GM18867 (cell line): Measurements from ENCODE around the gene TP53TG5.

Experiments used
- ATAC-seq: cut with Tn5 transposase; IDR thresholded peaks from one replicate; pipeline ENCODE4 v1.9.1; 2021; ENCODE audit warnings: mild to moderate bottlenecking, moderate library complexity; ENCODE audit not compliant: unreplicated experiment

Gene TP53TG5

DNA sequence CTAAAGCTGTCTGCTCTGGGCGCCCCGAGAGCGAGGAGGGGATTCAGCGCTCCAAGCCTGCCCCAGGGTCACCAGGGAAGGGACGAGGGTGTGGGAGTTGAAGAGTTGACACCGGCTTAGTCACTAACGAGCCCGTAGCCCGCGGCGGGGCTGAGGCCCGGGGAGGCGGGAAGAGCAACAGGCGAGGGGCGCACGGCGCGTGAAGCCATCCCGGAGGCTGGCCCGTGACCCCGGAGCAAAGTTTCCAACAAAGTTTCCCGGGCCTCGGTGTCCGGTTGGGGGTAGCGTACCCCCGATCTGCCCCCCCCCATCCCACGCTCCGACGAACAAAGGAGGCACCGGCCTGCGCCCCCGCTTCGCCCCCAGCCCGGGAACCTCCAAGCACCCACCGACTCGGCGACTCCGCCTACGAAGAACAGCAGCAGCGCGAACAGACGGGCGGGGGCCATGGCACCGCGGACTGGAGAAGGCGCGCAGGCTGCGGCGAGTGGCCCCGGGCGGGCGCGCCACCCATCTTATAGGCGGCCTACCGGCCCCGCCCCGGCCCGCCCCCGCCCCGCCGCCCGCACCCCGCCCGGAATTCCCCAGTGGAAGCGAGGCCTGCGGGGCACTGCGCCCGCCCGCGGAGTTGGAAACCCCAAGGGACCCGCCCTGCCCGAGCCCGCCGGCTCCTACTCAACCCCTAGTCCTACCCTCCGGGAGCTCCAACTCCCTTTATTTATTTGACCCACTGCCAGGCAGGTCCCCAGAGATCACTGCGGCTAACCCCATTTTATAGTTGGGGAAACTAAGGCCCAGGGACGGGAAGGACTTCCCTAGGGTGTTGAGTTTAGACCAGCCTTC, 30.0 kb downstream of the TP53TG5 start, which contains the start of gene SDC4:
TSS of gene SDC4 (minus strand) at position 489 of the 843 bp plus-strand sequence. CDS start at position 449, 40 bp downstream.
- peak; percentile 42 for ATAC-seq

DNA sequence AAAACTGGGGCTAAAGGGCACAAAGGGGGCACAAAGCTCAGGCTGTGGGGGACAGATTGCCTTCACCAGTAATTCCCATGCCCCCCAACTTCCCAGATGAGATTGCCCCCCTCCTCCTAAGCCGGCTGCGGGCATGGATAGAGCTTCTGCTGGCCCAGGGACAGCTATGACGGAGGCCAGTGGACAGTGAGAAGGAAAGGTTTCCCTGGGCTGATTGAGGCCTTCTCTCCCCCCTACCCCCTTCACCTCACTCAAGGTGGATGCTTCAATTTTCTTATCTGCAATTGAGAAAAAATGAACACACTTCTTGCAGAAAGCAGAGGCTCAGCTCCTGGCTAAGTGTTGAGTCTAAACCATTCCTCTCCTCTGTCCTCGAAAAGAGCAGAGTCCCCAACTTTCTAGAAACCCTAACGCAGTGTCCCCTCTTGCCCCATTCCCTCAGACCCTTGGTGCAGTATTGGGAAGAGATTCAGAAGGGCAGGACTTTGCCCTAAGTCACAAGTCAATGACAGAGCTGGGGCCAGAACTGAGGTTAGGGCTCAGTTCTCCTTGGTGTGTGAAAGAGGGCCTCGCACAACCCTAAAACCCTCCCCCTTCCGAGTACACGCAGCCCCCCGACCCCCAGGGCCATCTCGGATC, 30.7 kb downstream of the TP53TG5 start:
- ATAC-seq: no peak

DNA sequence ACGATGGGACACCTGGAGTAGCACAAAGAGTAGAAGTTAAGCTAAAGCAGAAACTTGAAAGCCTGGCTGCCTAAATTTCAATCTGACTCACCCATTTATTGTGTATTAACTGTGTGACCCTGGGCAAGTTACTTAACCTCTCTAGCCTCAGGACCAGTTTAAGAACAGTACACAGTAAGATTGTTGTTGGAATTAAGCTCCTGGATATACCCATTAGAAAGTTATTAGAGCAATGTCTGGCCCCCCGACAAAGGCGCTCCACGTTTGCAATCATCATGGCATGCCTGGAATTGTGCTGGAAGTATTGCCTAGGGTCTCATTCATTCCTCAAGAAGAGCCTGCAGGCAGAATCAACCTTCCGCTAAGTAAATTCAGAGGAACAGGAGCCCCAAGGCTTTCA, 31.3 kb downstream of the TP53TG5 start:
- no peak for ATAC-seq

DNA sequence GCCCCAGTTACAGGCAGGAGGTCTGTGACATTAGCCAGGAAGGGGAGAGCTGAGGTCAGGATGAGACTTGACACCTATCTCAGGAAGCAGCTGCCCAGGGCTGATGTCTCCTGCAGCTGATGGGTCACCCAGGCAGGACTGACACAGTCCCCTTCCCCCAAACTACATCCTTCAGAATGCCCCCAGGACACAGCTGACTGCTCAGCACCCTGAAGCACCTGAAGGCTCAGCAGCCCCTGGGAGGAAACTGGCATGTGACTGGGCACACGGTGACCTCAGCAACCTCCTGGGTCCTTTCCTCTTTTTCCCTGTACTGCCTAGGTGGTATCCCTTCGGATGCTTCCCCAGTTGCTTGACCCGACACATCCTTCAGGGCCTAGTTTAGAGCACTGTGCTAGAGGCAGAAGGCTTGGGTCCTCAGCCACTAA, 31.8 kb downstream of the TP53TG5 start:
- no peak for ATAC-seq

DNA sequence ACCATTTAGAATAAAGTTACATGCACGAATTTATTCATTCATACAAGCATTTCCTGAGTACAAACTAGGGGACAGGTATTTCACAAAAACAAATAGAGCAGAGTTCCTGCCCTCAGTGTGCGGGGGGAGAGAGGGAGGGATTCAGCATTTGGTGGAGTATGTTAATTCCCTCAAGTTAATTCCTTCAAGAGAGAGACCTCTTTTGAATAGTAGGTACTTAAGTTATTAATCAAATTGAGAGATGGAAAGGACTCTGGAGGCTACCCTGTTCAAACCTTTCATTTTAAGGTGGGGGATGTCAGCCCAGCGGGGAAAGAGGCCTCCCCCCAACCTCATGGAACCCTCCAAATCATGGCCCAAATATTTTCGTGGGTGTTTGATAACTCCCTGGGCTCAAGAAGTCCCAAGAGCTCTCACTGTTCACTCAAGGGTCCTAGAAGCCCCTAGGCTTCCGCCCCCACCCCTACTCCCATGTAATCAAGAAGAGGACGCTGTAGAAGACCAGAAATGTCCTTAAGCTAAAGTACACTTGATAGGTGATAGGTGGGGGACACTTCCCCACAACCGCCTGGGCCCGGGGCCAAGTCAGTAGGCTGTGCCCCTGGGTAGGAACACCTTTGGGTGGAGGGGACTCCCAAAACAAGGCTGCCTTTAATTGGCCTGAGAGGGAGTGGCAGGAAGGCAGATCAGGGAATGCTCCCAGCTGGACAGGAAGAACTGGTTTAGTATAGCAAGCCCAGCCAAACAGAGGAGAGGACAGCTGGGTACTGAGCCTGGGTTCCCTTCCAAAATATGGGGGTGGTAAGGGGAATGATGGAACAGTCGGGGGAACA, 32.8 kb downstream of the TP53TG5 start:
- no peak for ATAC-seq

DNA sequence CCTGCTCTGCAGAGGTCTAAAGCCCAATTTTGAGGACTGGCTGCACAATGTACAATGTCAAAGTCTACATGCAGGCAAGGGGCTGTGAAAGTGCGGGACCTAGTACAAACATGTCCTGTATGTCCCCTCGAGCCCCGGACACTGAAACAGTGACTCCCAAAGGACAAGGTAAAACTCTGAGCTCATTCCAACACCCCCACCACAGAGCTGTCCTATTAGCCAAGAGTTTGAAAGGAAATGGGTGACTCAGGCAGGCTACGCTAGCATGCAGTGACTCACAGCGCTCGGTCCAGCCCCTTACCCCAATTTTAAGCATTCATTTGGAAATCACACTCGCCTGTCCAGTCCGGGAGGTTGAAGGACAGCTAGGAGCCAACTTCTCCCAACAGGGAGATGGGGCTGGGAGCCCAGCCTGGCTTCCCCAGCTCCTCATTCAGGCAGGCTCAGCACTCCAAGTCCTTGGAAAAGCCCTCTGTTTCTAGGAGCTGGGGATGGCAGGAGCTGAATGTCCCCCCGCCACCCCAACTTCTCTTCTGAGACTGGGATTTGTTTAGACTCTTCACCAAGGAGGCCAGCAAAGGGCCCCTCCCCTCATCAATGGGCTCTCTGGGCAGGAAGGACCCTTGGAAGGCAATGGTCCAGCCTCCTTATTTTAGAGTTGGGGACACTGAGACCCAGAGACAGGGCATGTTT, 33.8 kb downstream of the TP53TG5 start:
- ATAC-seq: no peak

DNA sequence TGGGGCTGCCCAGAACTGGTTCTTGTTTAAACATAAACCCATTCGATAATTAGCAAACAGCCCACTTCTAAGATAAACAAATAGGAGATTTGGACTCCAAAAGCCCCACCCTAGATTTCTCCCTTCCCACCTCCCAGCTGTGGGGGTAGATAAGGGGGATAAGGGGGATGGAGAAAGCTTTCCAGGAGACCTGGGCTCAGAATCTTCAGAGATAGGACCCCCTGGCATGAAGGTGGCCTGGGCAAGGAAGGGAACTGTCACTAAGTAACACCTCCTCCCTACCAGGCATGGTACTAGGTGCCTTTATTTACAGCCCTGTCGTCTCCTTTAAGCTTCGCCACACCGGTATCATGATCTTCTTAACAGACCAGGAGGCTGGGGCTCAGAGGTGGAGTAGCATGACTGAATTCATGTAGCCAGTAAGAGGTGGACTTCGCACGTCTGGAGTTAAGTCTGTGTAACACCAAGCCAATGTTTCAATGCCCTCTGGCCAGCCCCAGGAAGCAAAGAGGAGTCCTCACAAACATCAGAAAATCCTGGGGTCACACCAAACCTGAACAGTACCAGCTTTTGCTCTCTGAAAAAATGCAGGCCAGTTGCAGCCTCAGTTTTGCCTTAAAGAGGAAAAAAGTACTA, 34.5 kb downstream of the TP53TG5 start:
- ATAC-seq: no peak

DNA sequence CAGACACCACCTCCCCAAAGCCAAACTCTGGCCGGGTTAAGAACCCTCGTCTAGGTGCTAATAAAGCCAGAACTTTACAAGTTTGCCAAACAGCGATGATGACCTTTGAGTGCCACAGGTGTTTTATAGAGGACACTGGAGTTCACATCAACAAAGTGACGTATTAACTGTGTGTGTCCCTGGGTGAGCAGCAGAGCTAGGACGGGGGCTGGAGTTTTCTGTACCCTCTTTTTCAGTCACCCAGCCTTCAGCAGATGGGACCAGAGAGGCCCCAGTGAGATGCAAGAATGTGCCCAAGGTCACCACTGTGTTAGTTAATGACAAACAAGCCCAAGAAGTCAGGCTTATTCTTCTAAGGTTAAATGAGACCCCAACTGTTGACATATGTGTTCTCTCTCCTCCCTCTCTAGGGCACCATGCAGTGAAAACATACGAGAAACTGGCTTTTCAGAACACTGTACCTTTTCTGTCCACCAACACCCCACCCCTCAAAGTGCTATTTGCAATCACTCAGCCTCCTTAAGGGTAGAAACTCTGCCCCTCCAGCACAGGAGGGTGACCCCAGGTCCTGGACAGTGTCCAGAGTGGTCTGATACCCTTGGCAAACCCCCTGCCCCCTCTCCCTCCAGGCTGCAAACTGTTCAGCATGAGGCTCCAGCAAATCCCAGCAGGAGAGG, 35.1 kb downstream of the TP53TG5 start:
- ATAC-seq: no peak

DNA sequence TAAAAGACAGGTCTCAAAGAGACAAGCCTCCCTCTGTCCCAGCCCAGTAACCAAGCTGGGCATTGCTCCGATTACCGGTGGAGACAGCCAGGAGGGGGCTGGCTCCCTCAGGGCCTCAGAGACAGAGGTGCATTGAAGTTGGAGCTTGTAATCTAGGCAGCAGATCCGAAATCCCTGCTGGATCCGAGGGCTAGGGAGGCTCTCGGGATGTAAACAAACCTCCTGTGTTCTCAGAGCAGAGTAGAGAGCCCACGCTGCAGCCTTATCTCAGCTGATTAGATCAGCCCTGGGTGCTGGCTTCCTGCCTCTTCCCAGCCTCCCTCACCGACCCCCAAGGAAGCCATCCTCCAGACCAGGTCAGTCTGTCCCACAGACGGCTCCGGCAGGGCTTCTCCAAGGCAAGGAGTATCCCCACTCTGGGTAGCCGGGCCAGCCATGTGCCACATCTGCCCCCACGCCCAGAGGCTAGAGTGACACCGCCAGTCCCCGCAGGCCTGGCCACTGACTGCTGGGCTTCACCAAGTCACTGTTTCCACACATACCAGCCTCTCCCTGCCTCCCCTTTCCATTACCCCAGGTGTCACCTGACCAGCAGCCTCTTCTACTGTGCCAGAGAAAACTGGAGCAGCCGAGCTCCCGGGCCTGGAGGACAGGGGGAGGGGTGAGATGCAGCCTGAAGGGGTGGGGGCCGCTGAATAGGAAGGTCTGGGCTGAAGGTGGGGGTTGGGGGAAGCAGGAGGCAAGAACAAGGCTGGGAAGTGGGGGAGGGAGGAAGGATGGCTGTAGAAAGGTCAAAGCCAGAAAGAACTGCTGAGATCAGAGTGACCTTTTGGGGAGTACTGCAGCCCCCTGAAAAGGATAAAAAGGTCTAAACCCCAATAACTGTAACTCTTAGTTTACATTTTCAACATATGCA, 35.9 kb downstream of the TP53TG5 start:
- no peak for ATAC-seq

DNA sequence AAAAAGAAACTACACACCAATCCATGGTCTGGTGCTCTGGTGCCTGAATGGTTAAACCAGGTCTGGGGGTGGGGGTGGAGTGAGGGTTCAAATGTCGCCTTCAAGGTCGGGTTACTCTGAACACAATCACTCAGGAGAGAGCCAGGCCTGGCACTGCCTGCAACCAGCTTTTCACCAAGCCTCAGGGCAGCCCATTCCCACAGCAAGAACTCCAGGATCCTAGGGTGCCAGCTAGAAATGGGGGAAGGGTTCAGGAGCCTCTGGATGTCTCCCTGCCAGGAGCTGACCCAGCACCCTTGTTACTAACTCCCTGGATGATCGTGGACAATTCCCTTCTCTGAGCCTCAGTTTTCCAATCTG, 36.6 kb downstream of the TP53TG5 start:
- ATAC-seq: no peak

DNA sequence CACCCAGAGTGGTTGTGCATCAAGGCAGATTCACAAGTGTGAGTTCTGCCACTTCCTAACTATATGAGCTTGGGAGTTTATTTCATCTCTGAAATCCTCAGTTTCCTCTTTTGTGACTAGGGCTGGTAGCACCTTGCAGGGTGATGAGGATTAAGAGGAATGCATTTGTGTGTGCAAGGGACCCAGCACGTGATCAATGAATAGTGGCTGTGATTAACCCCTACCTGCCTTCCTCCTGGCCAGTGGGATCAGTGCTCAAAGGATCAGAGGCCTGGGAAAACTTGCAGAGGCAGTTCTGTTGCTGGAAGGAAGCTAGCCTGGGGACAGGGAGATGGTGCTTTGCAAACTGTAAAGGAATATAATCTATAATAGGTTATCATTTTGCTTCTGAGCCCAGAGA, 37.2 kb downstream of the TP53TG5 start:
- no peak for ATAC-seq

DNA sequence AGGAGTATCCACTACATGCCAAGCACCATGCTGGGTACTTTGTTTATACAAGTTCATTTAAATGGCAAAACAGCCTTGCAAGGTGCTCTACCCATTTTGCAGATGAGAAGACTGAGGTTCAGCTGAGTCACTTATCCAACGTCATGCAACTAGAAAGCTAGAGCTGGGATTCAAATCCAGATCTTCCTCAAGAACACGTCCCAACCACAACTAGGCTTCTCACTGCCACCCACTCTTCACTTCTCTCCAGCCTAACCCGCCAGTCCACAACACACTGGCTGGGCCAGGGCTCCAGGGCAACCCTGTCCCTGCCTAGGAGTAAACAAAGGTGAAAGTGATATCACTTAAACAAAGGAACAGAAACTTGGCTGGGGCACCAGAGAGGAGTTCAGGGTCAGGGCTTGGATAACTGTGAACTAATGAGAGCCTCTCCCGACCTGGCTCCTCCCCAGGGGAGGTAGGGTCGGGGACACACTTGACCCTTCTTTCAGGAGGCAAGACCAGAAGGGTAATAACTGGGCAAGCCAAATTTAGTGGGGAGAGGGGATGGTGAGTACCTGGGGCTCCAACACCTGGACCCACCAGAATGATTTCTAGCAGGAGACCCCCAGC, 37.8 kb downstream of the TP53TG5 start:
- ATAC-seq: no peak

DNA sequence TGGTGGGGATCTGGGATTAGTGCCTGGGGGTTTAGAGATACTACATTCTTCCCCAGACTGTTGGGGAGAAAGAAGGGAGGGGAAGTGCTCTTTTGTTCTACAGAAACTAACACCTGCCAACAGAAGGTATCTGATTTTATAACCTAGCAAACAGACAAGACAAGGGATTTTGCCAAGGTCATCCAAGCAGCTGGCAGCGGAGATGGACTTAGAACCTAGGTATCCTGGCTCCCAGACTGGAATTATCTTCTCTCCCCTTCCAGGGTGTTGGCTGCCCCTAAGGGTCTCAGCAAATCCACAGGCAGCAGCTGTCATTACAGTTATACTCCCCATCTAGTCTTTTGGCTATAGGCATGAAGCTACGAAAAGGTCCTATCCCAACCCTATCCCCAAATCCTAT, 38.3 kb downstream of the TP53TG5 start:
- ATAC-seq: no peak

DNA sequence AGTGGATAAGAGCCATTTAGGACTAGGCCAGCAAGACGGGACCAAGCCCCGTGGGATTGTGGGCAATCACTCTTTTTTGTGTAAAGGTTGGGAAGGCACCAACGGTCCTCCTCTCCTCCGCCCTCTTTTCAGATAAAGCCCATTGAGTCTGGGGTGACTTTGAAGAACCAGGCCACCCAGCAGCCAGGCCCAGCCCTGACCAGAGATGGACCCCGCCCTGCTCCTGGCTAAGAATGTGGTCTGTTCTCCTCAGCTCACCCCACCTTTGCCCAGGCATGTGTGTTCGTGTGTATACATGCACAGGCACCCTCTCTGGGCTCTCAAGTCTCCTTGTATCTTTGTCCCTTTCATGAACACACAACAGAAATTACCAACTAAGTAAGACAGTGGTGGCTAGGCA, 39.0 kb downstream of the TP53TG5 start:
- ATAC-seq: no peak

DNA sequence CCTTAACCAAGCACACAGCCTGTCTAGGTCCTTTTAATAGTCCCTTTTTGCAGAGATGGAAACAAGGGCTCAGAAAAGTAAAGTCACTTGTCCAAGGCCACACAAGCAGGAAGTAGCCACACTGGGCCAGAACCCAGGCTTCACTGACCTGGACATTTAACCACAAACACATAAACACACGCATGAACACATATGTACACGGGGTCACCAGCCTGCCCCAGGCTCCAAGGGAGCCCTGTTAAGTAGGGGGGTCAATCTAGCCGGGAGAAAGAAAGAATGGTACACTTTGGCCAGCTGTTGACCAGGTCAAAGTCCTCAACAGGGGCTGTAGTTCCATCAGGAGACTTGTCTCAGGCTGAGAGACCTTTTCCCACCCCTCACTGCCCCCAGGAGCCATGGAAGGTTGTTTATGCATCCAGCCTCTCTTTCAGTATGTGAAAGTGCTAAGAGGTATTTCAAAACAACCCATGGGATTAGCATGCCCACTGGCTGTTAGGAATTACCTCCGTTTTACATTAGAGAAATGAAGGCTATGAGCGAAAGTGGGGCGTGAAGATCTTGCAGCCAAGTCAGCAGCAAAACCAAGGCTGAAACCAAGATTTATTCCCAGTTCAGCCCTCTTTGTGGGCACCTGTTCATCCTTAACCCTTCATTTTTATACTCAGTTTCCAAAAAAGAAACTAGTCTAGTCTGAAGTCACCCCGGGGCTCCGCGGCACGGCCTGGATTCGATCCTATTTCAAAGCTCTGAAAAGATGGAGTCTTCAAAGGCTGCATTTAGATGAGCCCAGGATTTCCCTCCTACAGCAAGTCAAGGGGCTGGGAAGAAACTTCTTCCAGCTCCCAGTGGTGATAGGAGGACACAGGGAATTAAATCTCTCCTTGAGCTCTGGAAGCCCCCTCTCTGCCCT, 39.7 kb downstream of the TP53TG5 start:
- no peak for ATAC-seq

DNA sequence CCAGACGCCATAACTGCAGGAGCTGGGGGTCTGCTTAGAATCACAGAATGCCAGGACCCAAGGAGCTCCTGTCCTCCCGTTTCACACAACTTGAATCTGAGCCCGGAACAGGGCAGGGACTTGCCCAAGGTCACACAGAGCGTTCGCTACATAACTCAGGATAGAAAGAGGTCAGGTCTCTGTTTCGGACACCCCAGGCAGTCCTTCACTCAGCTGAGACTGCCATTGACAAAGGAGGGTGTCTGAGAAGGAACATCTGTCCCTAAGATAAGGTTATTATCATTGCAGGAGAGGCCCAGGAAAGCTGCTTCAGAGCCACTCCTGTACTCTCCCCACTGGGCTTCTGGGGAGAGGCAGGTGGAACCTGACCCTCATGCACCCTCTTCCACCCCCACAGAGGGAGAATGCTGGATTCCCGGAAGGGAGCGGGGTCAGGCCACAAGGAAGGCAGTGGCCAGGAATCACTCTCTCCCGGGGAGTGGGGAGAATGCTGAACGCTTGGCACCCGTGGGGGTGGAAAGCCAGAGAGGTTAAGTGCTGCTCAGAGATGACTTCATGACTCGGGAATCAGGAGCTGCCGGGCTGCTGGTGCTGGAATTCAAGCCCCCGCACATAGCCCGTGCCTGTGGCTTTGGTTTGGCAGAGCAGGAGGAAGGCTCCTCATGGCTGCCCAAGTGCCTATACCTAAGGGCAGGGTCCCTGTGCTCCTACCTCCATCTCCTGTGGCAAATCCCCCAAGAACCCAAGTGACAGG, 40.6 kb downstream of the TP53TG5 start:
- ATAC-seq: no peak
